Activated B cell treated with CpG ODN at 0.5 μM for 24 hours (primary cell): ENCODE results near the gene NSUN7. TPM values are rescaled to one million over a fixed set of nuclear protein-coding genes. Genes with fewer than 3 reads are reported as not detected.
A peak's percentile ranks its signal among the peaks of the same experiment; 100 is the strongest.

Experiments
- ATAC-seq: fragments of 200-7000 bp; cut with Tn5 transposase; one replicate; pipeline ENCODE4 v1.10.0; 2021; ENCODE audit warnings: low read depth, mild to moderate bottlenecking, moderate library complexity
- CTCF ChIA-PET: fragments of 350-600 bp; sonication (Branson Sonifier 250); formaldehyde crosslinking; loops from one replicate; lab custom pipeline; 2021; ENCODE audit warnings: antibody characterized with exemption; lab: Charles Lee
- POLR2A ChIA-PET: fragments of 350-600 bp; sonication (Branson Sonifier 250); formaldehyde crosslinking; loops from one replicate; lab custom pipeline; 2021; ENCODE audit warnings: antibody characterized with exemption; lab: Charles Lee
- DNase-seq: peaks from one replicate; pipeline ENCODE4 v3.0.0; 2022
- H3K27ac Mint-ChIP-seq: one replicate; pipeline ENCODE4 v1.8.0; 2020; ENCODE audit warnings: mixed read lengths
- H3K27me3 Mint-ChIP-seq: one replicate; pipeline ENCODE4 v1.8.0; 2021; ENCODE audit warnings: mixed read lengths
- H3K36me3 Mint-ChIP-seq: one replicate; pipeline ENCODE4 v1.8.0; 2021; ENCODE audit warnings: low read depth, mixed read lengths
- H3K4me1 Mint-ChIP-seq: one replicate; pipeline ENCODE4 v1.8.0; 2021; ENCODE audit warnings: mixed read lengths
- H3K4me3 Mint-ChIP-seq: one replicate; pipeline ENCODE4 v1.8.0; 2020; ENCODE audit warnings: mild to moderate bottlenecking, mixed read lengths
- H3K9me3 Mint-ChIP-seq: one replicate; pipeline ENCODE4 v1.8.0; 2020; ENCODE audit warnings: mixed read lengths
- CTCF ChIP-seq: fragments of 200-600 bp; IDR thresholded peaks from one replicate; pipeline ENCODE4 v1.8.0; 2022; ENCODE audit warnings: antibody characterized with exemption, mild to moderate bottlenecking
- intact Hi-C: fragments of 100-400 bp; cut with micrococcal nuclease; formaldehyde crosslinking; loops from one replicate; pipeline ENCODE4 v1.15.1; 2024
- total RNA-seq: library from RNA; stranded (reverse); gene quantifications from 2 replicates; pipeline ENCODE4 v1.2.3, GENCODE V29; 2022

NSUN7 gene
- total RNA-seq, 1 donor from 2014 or later, result 1.6 TPM

GRCh38 chr4:40789771-40790170 lies 40.0 kb downstream of the NSUN7 start:
- peaks cover 4% of the 10 kb centered on the region for H3K27me3 Mint-ChIP-seq
- intact Hi-C loops, result loop anchor here (5.0 kb wide), 1 partner anchor 37 kb away; no protein-coding TSS in a partner anchor
- H3K27ac Mint-ChIP-seq, result no peak overlapping the region
- POLR2A ChIA-PET, result no interaction called here
- DNase-seq, result no peak
- peaks cover 2% of the 10 kb centered on the region for H3K4me1 Mint-ChIP-seq
- H3K36me3 Mint-ChIP-seq, result no peaks in the 10 kb centered on the region
- no peak for TF ChIP-seq CTCF
- H3K4me3 Mint-ChIP-seq, result no peak overlapping the region
- ATAC-seq, result no peak
- CTCF ChIA-PET, result interaction anchor here (1.4 kb wide), 1 partner anchor 51 kb away, joined by 4 read pairs; no protein-coding TSS in a partner anchor
- no peaks in the 10 kb centered on the region for H3K9me3 Mint-ChIP-seq

- intact Hi-C loops, result no loop called here
- H3K36me3 Mint-ChIP-seq, result no peaks in the 10 kb centered on the region
Observed at GRCh38 chr4:40800064-40800463, 50.3 kb downstream of the NSUN7 start.

GRCh38 chr4:40804598-40804997 lies 54.8 kb downstream of the NSUN7 start:
- intact Hi-C loops, result no loop called here
- Mint-ChIP-seq H3K4me3 (no peak overlapping the region), H3K4me1 (peaks cover 8% of the 10 kb centered on the region), H3K27me3 (no peaks in the 10 kb centered on the region), H3K36me3 (no peaks in the 10 kb centered on the region), H3K27ac (no peak overlapping the region), H3K9me3 (no peaks in the 10 kb centered on the region)
- no peak for TF ChIP-seq CTCF
- no peak for ATAC-seq
- CTCF ChIA-PET, result no interaction called here
- POLR2A ChIA-PET, result interaction anchor here (0.6 kb wide), 1 partner anchor 264 kb away, joined by 5 read pairs; no protein-coding TSS in a partner anchor
- no peak for DNase-seq

More at GRCh38 chr4:40800064-40800463, 50.3 kb downstream of the NSUN7 start:
- H3K27me3 Mint-ChIP-seq, result no peaks in the 10 kb centered on the region
- DNase-seq, result no peak
- peak overlapping the region; percentile 36 for H3K4me3 Mint-ChIP-seq
- peak; percentile 18 for ATAC-seq
- peaks cover 11% of the 10 kb centered on the region for H3K4me1 Mint-ChIP-seq
- CTCF ChIA-PET, result no interaction called here
- POLR2A ChIA-PET, result interaction anchor here (0.6 to 0.7 kb wide), 2 partner anchors 64 to 88 kb away, joined by 3 read pairs; no protein-coding TSS in a partner anchor
- H3K9me3 Mint-ChIP-seq, result no peaks in the 10 kb centered on the region
- TF ChIP-seq CTCF, result no peak
- H3K27ac Mint-ChIP-seq, result peak overlapping the region; percentile 10

- H3K27ac Mint-ChIP-seq, result no peak overlapping the region
- no peak for TF ChIP-seq CTCF
- no peaks in the 10 kb centered on the region for H3K36me3 Mint-ChIP-seq
- no peak overlapping the region for H3K4me3 Mint-ChIP-seq
- H3K27me3 Mint-ChIP-seq, result no peaks in the 10 kb centered on the region
- no peaks in the 10 kb centered on the region for H3K4me1 Mint-ChIP-seq
- intact Hi-C loops, result no loop called here
- ATAC-seq, result no peak
- DNase-seq, result no peak
- POLR2A ChIA-PET, result no interaction called here
- H3K9me3 Mint-ChIP-seq, result no peaks in the 10 kb centered on the region
- CTCF ChIA-PET, result no interaction called here
Observed at GRCh38 chr4:40808926-40809457, 59.2 kb downstream of the NSUN7 start.

- H3K27me3 Mint-ChIP-seq, result no peaks in the 10 kb centered on the region
- no peak for DNase-seq
- TF ChIP-seq CTCF, result no peak
- H3K9me3 Mint-ChIP-seq, result no peaks in the 10 kb centered on the region
- ATAC-seq, result no peak
- intact Hi-C loops, result no loop called here
- H3K4me1 Mint-ChIP-seq, result no peaks in the 10 kb centered on the region
- no peak overlapping the region for H3K4me3 Mint-ChIP-seq
- POLR2A ChIA-PET, result no interaction called here
- H3K36me3 Mint-ChIP-seq, result no peaks in the 10 kb centered on the region
- no peak overlapping the region for H3K27ac Mint-ChIP-seq
- CTCF ChIA-PET, result no interaction called here
Observed at GRCh38 chr4:40811956-40812355, 62.2 kb downstream of the NSUN7 start.
